GM23338 (cell line): ENCODE measurements around the gene LIPM. TPM values are rescaled to one million over a fixed set of nuclear protein-coding genes. Genes with fewer than 3 reads are reported as not detected.
A peak's percentile ranks its signal among the peaks of the same experiment; 100 is the strongest.

Experiments used
- ATAC-seq: fragments of 200-7000 bp; cut with Tn5 transposase; 3 replicates; pipeline ENCODE4 v1.9.1; 2020
- DNase-seq: peaks from one replicate; pipeline ENCODE4 v3.0.0-alpha.2; 2015; ENCODE audit warnings: low spot score
- H2AFZ ChIP-seq: fragments of 200-600 bp; sonication (generic); 2 replicates; pipeline ENCODE4 v1.8.0; 2016; ENCODE audit warnings: antibody characterized with exemption, mild to moderate bottlenecking, moderate library complexity
- H3F3A ChIP-seq: fragments of 200-600 bp; sonication (generic); replicated peaks from 2 replicates; pipeline ENCODE4 v1.8.0; 2017; ENCODE audit warnings: antibody characterized with exemption, mixed run types, low read depth
- H3K27ac ChIP-seq: fragments of 200-600 bp; sonication (generic); 2 replicates; pipeline ENCODE4 v1.6.1; 2016; ENCODE audit warnings: low read depth
- H3K27me3 ChIP-seq: fragments of 200-600 bp; sonication (generic); 2 replicates; pipeline ENCODE4 v1.8.0; 2016; ENCODE audit warnings: mild to moderate bottlenecking, mixed run types, moderate library complexity; ENCODE audit not compliant: insufficient read depth
- H3K36me3 ChIP-seq: fragments of 200-600 bp; sonication (generic); 2 replicates; pipeline ENCODE4 v1.8.0; 2016; ENCODE audit warnings: mild to moderate bottlenecking; ENCODE audit not compliant: insufficient read depth
- H3K4me1 ChIP-seq: fragments of 200-600 bp; sonication (generic); 2 replicates; pipeline ENCODE4 v1.8.0; 2016; ENCODE audit warnings: mild to moderate bottlenecking, moderate library complexity; ENCODE audit not compliant: insufficient read depth
- H3K4me2 ChIP-seq: fragments of 200-600 bp; sonication (generic); 2 replicates; pipeline ENCODE4 v1.7.1; 2017; ENCODE audit warnings: mixed run types
- H3K4me3 ChIP-seq: fragments of 200-600 bp; sonication (generic); 2 replicates; pipeline ENCODE4 v1.6.1; 2016; ENCODE audit warnings: mixed run types
- H3K79me2 ChIP-seq: fragments of 200-600 bp; sonication (generic); replicated peaks from 2 replicates; pipeline ENCODE4 v1.8.0; 2017; ENCODE audit warnings: mild to moderate bottlenecking; ENCODE audit not compliant: insufficient read depth
- H3K9me2 ChIP-seq: fragments of 200-600 bp; sonication (generic); 2 replicates; pipeline ENCODE4 v1.8.0; 2017; ENCODE audit not compliant: insufficient read depth
- H4K20me1 ChIP-seq: fragments of 200-600 bp; sonication (generic); replicated peaks from 2 replicates; pipeline ENCODE4 v1.8.0; 2017; ENCODE audit warnings: mild to moderate bottlenecking; ENCODE audit not compliant: insufficient read depth
- H3K27ac Mint-ChIP-seq: 2 replicates; pipeline ENCODE4 v1.8.0; 2020; ENCODE audit warnings: inconsistent platforms, mild to moderate bottlenecking, moderate library complexity, mixed read lengths
- H3K27me3 Mint-ChIP-seq: 3 replicates; pipeline ENCODE4 v1.8.0; 2022; ENCODE audit warnings: low read depth, mild to moderate bottlenecking, moderate library complexity, mixed read lengths, inconsistent platforms; ENCODE audit not compliant: insufficient read depth, poor library complexity
- H3K36me3 Mint-ChIP-seq: 3 replicates; pipeline ENCODE4 v1.8.0; 2021; ENCODE audit warnings: low read depth, mild to moderate bottlenecking, inconsistent platforms, moderate library complexity, mixed read lengths
- H3K4me1 Mint-ChIP-seq: 3 replicates; pipeline ENCODE4 v1.8.0; 2020; ENCODE audit warnings: mild to moderate bottlenecking, inconsistent platforms, mixed read lengths
- H3K4me3 Mint-ChIP-seq: 3 replicates; pipeline ENCODE4 v1.8.0; 2021; ENCODE audit warnings: moderate library complexity, mild to moderate bottlenecking, inconsistent platforms, mixed read lengths
- H3K9me3 Mint-ChIP-seq: 3 replicates; pipeline ENCODE4 v1.8.0; 2020; ENCODE audit warnings: moderate library complexity, mild to moderate bottlenecking, inconsistent platforms, mixed read lengths
- CTCF ChIP-seq, 2 experiments: fragments of 200-600 bp in 1 of 2; sonication (generic) in 1 of 2; conservative IDR thresholded peaks; 2 replicates each; pipeline versions ENCODE4 v1.5.1 to v1.6.1; 2016 to 2017; ENCODE audit warnings: antibody characterized with exemption in 2 of 2, low read depth in 2 of 2, mild to moderate bottlenecking in 2 of 2, moderate library complexity in 1 of 2
- REST ChIP-seq: IDR thresholded peaks from one replicate; pipeline ENCODE4 v1.6.1; 2018; ENCODE audit warnings: antibody characterized with exemption; ENCODE audit not compliant: unreplicated experiment
- STAT1 ChIP-seq: IDR thresholded peaks from one replicate; pipeline ENCODE4 v1.6.1; 2016; ENCODE audit warnings: antibody characterized with exemption; ENCODE audit not compliant: unreplicated experiment
- ZNF331 ChIP-seq: fragments of 250-450 bp; sonication (Bioruptor Pico); IDR thresholded peaks from 2 replicates; pipeline ENCODE4 v1.5.0; 2020; ENCODE audit warnings: low read depth, mild to moderate bottlenecking, moderate library complexity
- ZNF462 ChIP-seq: fragments of 250-450 bp; sonication (Bioruptor Pico); IDR thresholded peaks from 2 replicates; pipeline ENCODE4 v1.5.0; 2020; ENCODE audit warnings: mild to moderate bottlenecking, moderate library complexity
- polyA plus RNA-seq: library from polyadenylated mRNA; unstranded; fragments of >200 nt; fragmentation: Nextera tagmentation; extraction: Ambion mirVana; gene quantifications from 2 replicates; pipeline ENCODE4 v1.2.1, GENCODE V29; 2016
- total RNA-seq: library from RNA; depleted of rRNA; stranded (reverse); fragments of >200 nt; shearing (Covaris generic); gene quantifications from 2 replicates; pipeline ENCODE4 v1.2.3, GENCODE V29; 2014

Gene LIPM
- total and polyA plus RNA-seq, 2 experiments from 2014 or later = not detected

GRCh38 chr10:88804083-88804812 is 1.7 kb downstream of the LIPM start:
- H3K27me3 Mint-ChIP-seq = no peaks in the 10 kb centered on the region

More at GRCh38 chr10:88804083-88804812, 1.7 kb downstream of the LIPM start:
- no peak overlapping the region for H3K4me3 ChIP-seq
- H3K79me2 ChIP-seq = no peaks in the 10 kb centered on the region
- H3K4me2 ChIP-seq = no peak overlapping the region
- peak; percentile 68 for DNase-seq
- no peaks in the 10 kb centered on the region for H3K36me3 ChIP-seq
- peak; percentile 98 for ATAC-seq
- H3K27me3 ChIP-seq = no peaks in the 10 kb centered on the region
- H3K36me3 Mint-ChIP-seq = no peaks in the 10 kb centered on the region
- H3K4me1 Mint-ChIP-seq = peaks cover 9% of the 10 kb centered on the region; the same call in 2 of the 3 replicates
- H3K4me1 ChIP-seq = no peaks in the 10 kb centered on the region
- TF ChIP-seq REST = no peak
- TF ChIP-seq ZNF331 (CRISPR knock-in tag) = no peak
- no peak for TF ChIP-seq STAT1
- TF ChIP-seq CTCF (conservative IDR thresholded peaks at IDR 0.05; ENCODE audit: low read depth in 2 of 2) = no peak
- TF ChIP-seq ZNF462 = no peak
- no peak overlapping the region for H3K27ac Mint-ChIP-seq
- H3K9me2 ChIP-seq = no peaks in the 10 kb centered on the region
- no peaks in the 10 kb centered on the region for H3K9me3 Mint-ChIP-seq
- H3F3A ChIP-seq = no peaks in the 10 kb centered on the region
- no peak overlapping the region for H2AFZ ChIP-seq
- H3K27ac ChIP-seq = no peak overlapping the region
- no peak overlapping the region for H3K4me3 Mint-ChIP-seq
- H4K20me1 ChIP-seq = no peaks in the 10 kb centered on the region
